Activated CD8-positive, alpha-beta memory T cell treated with anti-CD3 and anti-CD28 coated beads, Interleukin-2, amount 50 U/mL, for 1 hour (primary cell): Measurements from ENCODE around the gene TCHHL1.
"Not testable (repeated sequence)": the region's sequence is repeated elsewhere in the genome, so short reads cannot be mapped to it uniquely, and the experiment has no call there.

ENCODE experiments used
- DNase-seq: peaks from one replicate; pipeline ENCODE4 v3.0.0-alpha.2; 2020; ENCODE audit errors: extremely low read depth

The TCHHL1 gene

GRCh38 chr1:152086760-152087159 lies 2.1 kb downstream of the TCHHL1 start:
- DNase-seq = no peak

GRCh38 chr1:152084853-152085252 lies 4.0 kb downstream of the TCHHL1 start:
- DNase-seq = no peak

GRCh38 chr1:152081026-152081425 lies 7.8 kb downstream of the TCHHL1 start:
- not testable (repeated sequence) for DNase-seq

DNA sequence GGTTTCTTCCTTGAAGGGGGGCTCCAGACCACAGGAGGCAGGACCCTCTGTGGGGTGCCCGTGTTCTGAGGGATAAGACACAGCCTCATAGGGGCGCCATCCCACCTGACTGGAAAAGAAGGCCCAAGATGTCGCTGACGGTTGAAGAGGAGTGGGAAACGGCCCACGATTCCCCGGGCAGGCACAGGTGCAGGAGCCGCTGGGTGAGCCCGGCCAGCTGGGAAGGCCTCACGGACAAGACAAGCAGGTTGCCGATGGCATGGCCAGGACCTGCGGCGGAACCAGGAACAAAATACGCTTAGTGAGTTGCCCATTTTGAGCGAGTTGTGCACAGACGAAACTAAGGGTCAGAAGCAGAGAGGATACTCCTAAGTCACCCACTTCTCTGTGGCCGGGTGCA lies 8.4 kb downstream of the TCHHL1 start:
- not testable (repeated sequence) for DNase-seq

DNA sequence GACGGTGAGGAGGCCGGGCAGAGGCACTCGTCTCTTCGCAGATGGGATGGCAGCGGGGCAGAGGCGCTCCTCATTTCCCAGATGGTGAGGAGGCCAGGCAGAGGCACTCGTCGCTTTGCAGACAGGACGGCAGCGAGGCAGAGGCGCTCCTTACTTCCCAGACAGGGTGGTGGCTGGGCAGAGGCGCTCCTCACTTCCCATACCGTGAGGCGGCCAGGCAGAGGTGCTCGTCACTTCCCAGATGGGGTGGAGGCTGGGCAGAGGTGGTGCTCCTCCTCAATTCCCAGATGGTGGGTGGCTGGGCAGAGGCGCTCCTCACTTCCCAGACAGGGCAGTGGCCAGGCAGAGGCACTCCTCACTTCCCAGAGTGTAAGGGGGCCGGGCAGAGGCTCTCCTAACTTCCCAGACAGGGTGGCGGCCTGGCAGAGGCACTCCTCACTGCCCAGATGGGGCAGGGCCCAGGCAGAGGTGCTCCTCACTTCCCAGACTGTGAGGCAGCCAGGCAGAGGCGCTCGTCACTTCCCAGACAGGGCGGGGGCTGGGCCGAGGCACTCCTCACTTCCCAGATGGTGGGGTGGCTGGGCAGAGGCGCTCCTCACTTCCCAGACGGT lies 9.9 kb downstream of the TCHHL1 start:
- DNase-seq = no peak

- DNase-seq = no peak
These were observed 16.6 kb downstream of the TCHHL1 start for GRCh38 chr1:152072311-152072710.

- no peak for DNase-seq
These were observed 17.7 kb downstream of the TCHHL1 start for GRCh38 chr1:152071123-152071522.

- DNase-seq = no peak
These were observed 20.9 kb downstream of the TCHHL1 start for GRCh38 chr1:152067929-152068328.

- DNase-seq = no peak
These were observed 21.7 kb downstream of the TCHHL1 start for GRCh38 chr1:152067150-152067549.

- no peak for DNase-seq
These were observed 26.9 kb downstream of the TCHHL1 start for GRCh38 chr1:152061952-152062351.

DNA sequence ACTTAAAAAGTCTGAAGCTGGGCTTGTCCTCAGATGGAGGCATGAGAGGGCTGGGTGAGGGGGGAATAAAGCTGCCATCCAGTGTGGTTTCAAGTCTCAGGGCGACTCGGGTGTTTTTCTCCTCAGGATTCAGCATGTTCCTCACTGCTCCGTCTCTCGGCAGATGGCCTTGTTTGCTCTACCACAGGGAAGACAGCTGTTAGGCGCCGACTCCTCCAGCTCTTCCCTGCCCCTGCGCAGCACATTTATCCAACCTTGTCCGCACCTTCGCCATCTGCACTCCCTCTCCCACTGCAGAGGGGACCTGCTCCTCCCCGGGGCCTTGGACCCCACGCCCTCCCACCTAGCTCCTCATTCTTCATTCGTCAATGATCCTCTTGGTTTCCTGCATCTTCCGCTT lies 35.5 kb downstream of the TCHHL1 start:
- no peak for DNase-seq

DNA sequence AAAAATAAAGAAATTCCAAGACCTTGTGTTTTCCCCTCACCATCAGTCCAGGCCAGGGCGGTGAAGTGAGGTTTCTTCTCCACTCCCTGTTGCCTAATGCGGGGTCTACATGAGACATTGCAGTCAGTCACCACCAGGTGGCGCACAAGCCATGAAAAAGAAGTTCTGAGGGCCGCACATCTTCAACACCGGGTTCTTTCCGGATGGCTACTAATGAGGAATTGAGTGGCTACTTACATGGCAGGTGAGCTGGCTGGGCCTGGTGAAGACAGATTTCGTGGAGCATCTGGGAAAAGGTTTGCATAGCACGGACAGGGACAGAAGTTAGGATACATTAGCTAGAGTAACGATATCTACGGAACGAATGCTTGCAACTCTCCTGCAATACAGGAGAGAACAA lies 36.3 kb downstream of the TCHHL1 start:
- DNase-seq = peak; percentile 63

DNA sequence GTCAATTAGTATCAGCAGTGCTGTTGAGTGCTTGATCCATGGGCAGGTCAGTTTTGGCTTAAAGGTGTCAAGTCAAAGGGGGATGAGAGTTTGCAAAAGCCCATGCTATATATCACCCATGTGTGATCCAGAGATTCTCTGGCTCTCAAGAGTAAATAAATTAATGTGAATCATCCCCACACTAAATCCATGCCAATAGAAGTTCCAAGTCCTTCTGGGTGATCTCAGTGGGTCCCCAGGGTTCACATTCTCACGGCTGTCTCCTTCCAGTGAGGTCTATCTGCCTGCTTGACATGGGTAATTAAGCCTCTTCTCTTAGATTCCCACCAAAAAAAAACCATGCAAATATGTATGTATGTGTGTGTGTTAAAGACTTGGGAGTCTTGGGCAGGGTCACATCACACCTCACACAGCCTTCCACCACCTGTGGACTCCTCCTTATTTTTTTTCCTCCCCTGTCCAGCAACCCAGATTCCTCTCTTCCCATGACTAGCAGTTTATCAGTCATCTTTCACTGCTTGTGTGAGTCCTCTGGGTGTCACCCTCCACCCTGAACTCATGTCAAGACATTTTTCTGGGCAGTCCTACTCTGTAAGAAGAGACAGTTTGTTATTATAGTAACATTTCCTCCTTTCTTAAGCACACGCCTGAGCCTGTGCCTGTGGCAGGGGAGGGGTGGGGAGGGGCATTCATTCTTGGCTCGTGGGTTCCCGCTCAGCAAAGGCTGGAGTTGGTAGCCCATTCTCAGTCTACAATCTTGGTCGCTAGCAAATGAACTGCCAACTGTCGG lies 37.8 kb downstream of the TCHHL1 start:
- DNase-seq = no peak

- DNase-seq = no peak
These were observed 39.4 kb downstream of the TCHHL1 start for GRCh38 chr1:152049291-152050083.

- peak; percentile 43 for DNase-seq
These were observed 40.4 kb downstream of the TCHHL1 start for GRCh38 chr1:152048416-152049009.

DNA sequence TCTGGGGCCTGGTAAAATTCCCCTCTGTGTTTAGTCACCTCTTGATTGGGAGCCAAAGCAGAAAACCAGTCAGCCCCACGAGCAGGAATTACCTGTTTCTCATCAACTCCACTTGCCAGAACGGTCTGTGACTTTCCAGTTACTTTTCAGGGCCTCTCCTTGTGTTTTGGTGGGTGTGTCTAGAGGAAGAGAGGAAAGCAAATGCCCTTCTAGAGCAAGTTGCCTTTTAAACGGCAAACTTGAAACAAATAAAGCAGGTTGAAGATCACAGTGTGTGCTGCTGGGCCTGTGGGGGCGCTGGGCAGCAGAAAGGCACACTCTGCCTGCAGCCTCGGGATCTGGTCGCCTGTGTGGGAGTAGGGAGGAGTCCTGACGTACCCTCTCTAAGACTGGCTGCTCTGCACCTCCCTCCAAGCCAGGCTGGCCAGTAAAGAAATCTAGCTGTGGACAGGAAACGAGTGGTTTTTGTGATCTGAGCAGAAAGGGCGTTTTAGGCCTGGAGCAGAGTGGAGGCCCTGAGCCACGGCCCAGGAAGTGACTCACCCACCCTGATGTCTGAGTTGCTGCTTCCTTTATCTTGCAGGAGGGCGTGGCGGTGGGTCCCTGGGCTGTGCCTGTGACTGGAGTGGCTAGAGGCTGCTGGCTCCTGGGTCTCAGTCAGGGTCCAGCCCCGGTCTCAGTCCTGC lies 41.0 kb downstream of the TCHHL1 start:
- peak; percentile 81 for DNase-seq

DNA sequence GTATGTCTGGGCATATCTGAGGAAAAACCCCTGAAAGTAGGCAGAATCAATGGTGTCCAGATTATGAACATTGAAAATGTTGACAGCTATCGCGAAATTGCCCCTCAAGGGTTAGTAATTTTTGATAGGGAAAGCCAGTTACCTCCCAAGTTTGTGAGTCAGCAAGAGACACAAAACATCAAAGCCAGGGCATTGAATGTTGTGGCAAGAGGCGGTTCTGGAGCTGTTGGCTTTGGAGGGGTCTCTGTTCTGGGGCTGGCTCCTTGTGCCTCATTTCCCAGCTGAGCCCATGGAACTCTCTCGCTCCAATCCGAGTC lies 41.5 kb downstream of the TCHHL1 start:
- no peak for DNase-seq

GRCh38 chr1:152044386-152044785 lies 44.5 kb downstream of the TCHHL1 start:
- no peak for DNase-seq

GRCh38 chr1:152043870-152044269 lies 45.0 kb downstream of the TCHHL1 start:
- no peak for DNase-seq

- DNase-seq = no peak
These were observed 46.8 kb downstream of the TCHHL1 start for GRCh38 chr1:152042030-152042429.

DNA sequence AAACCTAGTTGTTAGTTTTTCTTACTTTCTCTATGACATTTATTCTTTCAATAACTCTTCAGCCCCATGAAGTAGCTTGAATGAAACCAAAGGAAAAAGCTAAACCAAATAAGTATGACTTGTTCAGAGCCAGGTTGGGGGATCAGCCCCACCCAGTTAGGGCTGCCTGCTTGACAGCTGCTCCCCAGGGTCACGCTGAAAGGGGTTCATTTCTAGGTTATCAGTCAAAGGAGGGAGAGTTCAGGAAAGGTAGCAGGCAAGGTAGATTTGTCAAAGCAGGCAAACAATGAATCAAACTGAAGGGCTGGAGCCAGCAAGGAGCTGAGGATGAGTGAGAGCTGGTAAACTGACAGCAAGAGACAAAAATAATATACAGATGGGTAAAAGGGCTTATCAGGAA lies 49.0 kb downstream of the TCHHL1 start:
- no peak for DNase-seq

- no peak for DNase-seq
These were observed 49.4 kb downstream of the TCHHL1 start for GRCh38 chr1:152039461-152039860.
